ENCODE measurements around the gene ASTE1. TPM values are rescaled to one million over a fixed set of nuclear protein-coding genes. Genes with fewer than 3 reads are reported as not detected.

The ASTE1 gene
- total RNA-seq, 1 donor from 2014 or later: 2.8 TPM

DNA sequence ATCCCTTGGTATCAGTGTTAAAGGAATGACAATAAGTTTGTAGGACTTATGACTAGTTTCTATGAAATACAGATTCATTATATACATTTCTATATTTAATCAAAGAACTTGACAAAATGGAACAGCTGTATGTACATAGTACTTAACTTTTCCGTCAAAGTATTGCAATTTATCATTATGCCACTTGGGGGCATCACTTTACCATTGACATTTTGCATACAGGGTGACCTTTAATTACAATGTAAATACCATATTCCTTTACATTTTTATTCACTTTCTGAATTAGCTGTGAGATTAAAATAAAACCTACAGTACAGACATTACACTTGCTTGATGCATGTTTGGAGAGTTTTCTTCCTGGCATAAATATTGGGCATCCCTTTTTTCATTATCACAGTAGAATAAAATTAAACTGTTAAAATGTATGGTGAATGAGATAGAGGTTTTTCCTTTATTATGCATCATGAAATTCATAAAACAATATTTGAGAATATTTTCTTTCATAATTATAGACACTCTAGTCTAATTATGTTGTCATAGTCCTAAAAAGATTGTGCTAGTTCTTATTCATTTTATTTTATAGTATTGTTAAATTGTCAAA is 7.0 kb upstream of the ASTE1 start:
- TF ChIP-seq, protein P1, sequence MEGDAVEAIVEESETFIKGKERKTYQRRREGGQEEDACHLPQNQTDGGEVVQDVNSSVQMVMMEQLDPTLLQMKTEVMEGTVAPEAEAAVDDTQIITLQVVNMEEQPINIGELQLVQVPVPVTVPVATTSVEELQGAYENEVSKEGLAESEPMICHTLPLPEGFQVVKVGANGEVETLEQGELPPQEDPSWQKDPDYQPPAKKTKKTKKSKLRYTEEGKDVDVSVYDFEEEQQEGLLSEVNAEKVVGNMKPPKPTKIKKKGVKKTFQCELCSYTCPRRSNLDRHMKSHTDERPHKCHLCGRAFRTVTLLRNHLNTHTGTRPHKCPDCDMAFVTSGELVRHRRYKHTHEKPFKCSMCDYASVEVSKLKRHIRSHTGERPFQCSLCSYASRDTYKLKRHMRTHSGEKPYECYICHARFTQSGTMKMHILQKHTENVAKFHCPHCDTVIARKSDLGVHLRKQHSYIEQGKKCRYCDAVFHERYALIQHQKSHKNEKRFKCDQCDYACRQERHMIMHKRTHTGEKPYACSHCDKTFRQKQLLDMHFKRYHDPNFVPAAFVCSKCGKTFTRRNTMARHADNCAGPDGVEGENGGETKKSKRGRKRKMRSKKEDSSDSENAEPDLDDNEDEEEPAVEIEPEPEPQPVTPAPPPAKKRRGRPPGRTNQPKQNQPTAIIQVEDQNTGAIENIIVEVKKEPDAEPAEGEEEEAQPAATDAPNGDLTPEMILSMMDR (conservative IDR thresholded peaks at IDR 0.05; ENCODE audit: low read depth, low read length): peak; percentile 61
- no peak overlapping the region for H3K4me3 ChIP-seq (ENCODE audit: low read depth, low read length)
- no peak for DNase-seq (ENCODE audit: low read depth)

DNA sequence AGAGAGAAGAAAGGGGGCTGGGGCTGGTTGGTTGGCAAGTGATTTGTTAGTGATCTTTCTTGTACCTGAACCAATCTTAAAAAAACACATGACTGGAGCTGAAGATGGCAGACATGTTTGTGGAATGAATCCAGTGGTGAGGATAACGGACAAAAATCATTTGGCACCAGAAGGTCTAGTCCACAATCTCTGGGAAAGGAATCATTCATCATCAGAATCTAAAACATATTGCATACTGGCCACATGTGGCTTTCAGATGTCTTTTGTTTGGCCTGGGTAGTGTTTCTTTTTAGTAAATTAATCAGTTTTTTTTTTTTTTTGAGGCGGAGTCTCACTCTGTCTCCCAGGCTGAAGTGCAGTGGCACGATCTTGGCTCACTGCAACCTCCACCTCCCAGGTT is 5.0 kb upstream of the ASTE1 start:
- no peak for DNase-seq (ENCODE audit: low read depth)
- H3K4me3 ChIP-seq (ENCODE audit: low read depth, low read length): no peak overlapping the region
- TF ChIP-seq, protein P1 (conservative IDR thresholded peaks at IDR 0.05; ENCODE audit: low read depth, low read length): no peak

DNA sequence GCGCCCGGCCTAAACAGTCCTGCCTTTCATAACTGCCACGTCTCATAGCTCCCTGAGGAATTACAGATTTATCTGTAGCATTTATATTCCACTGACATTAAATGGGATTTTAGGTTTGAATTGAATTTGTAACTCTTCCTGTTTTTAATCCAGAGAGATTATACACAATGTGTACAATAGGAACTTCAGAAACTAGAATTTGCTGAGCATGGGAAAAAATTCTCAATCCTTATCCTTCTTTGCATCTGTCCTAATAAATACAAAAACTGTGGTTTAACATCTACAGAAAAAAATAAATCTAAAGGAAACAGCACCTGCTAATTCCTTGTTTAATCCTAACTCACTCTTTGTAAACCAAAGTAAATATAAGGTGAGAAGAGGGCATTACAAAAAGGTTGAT is 2.2 kb upstream of the ASTE1 start:
- H3K4me3 ChIP-seq (ENCODE audit: low read depth, low read length): no peak overlapping the region
- no peak for DNase-seq (ENCODE audit: low read depth)
- TF ChIP-seq, protein P1 (conservative IDR thresholded peaks at IDR 0.05; ENCODE audit: low read depth, low read length): no peak

DNA sequence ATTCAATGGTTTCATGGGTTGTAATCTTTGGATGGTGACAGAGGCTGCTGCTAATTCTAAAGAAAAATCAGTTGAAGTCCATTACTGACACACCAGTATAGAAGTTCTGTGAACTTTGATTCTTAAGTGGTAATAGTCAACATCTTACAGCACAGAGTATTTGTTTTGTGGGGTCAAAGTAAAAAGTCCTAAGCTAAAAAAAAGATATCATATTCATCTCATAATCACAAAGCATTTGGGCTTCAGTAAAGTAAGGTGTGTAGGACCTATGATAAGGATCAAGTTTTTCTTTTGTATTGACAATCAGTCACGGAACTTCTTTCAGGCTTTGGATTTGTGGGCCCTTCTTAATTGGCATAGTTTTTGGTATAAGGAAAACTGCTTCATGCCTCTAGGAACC is 1.1 kb downstream of the ASTE1 start:
- H3K4me3 ChIP-seq (ENCODE audit: low read depth, low read length): peak overlapping the region; percentile 66
- TF ChIP-seq, protein P1 (conservative IDR thresholded peaks at IDR 0.05; ENCODE audit: low read depth, low read length): no peak
- DNase-seq (ENCODE audit: low read depth): no peak

DNA sequence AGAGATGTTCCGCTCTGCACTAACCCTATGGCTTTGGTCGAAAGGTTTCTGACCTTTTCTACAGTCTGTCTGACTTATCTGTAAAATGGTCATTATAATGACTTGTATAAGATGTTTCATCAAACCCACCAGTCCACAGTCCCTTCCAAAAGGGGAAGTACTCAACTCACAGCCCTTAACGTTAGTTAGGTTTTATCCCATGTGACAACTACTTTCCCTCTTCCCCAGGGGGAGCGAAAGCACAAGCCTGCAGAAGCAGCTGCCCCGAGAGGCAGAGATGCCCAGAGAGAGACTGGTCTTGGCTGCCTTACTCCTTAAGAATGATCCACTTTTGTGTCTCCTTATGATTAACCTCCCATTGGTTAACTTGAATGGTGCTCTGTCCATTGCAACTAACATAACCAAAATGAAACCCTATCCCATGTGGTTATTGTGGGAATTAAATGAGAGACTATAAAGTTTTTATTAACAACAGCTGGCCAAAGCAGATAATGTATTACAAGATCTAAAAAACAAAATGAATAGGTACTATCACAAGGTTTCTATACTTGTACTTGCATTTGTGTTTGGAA is 6.4 kb downstream of the ASTE1 start:
- no peak overlapping the region for H3K4me3 ChIP-seq (ENCODE audit: low read depth, low read length)
- TF ChIP-seq, protein P1 (conservative IDR thresholded peaks at IDR 0.05; ENCODE audit: low read depth, low read length): no peak
- DNase-seq (ENCODE audit: low read depth): no peak

DNA sequence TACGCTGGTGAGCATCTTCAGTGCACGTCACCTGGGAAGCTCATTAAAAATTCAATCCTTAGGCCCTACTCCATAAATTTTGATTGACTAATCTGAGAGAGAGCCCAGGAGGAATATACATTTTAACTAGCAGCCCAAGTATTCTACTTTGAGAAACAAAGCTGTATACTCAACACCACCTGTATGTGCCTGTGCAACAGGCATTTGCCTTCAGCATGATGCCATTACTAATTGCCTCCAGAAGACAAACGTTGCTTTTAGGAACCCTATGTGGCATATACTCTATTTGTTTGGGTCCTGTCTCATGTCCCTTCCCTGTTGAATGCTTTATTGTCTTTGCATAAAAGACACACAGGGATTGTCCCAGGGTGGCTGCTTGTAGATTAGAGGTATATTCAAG is 7.7 kb downstream of the ASTE1 start:
- no peak overlapping the region for H3K4me3 ChIP-seq (ENCODE audit: low read depth, low read length)
- DNase-seq (ENCODE audit: low read depth): no peak
- TF ChIP-seq, protein P1 (conservative IDR thresholded peaks at IDR 0.05; ENCODE audit: low read depth, low read length): no peak

DNA sequence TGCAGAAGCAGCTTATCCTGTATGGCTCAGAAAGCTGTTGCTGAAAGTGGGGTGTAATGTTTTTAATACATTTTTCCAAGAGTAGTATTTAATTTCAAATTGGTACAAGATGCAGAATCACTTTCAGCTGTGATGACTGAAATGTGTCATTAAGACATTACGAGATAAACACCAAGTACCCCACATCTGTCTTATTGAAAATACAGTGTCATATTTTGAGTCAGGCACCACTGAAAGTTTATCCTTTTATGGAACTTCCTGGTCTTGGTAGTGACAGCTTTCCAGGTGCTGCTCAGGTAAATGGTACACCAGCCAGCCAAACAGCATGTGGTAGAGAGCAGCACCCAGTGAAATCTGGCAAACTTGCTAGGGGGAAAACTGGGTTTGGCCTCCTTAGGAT is 16.9 kb downstream of the ASTE1 start:
- no peak overlapping the region for H3K4me3 ChIP-seq (ENCODE audit: low read depth, low read length)
- TF ChIP-seq, protein P1 (conservative IDR thresholded peaks at IDR 0.05; ENCODE audit: low read depth, low read length): no peak
- DNase-seq (ENCODE audit: low read depth): no peak
